ENCODE data around the gene EIPR1.

Gene EIPR1

GRCh38 chr2:3177891-3178577 lies 199.6 kb downstream of the EIPR1 start:
- no peak for DNase-seq (ENCODE audit: low spot score)
- Histone ChIP-seq H3K4me3 (no peak overlapping the region), H3K27ac (no peak overlapping the region)
- TF ChIP-seq, protein P1, sequence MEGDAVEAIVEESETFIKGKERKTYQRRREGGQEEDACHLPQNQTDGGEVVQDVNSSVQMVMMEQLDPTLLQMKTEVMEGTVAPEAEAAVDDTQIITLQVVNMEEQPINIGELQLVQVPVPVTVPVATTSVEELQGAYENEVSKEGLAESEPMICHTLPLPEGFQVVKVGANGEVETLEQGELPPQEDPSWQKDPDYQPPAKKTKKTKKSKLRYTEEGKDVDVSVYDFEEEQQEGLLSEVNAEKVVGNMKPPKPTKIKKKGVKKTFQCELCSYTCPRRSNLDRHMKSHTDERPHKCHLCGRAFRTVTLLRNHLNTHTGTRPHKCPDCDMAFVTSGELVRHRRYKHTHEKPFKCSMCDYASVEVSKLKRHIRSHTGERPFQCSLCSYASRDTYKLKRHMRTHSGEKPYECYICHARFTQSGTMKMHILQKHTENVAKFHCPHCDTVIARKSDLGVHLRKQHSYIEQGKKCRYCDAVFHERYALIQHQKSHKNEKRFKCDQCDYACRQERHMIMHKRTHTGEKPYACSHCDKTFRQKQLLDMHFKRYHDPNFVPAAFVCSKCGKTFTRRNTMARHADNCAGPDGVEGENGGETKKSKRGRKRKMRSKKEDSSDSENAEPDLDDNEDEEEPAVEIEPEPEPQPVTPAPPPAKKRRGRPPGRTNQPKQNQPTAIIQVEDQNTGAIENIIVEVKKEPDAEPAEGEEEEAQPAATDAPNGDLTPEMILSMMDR (IDR thresholded peaks at IDR 0.05): no peak

GRCh38 chr2:3176869-3177255 lies 200.8 kb downstream of the EIPR1 start:
- Histone ChIP-seq H3K4me3 (no peak overlapping the region), H3K27ac (no peak overlapping the region)
- TF ChIP-seq, protein P1 (IDR thresholded peaks at IDR 0.05): no peak
- no peak for DNase-seq (ENCODE audit: low spot score)

- TF ChIP-seq, protein P1 (IDR thresholded peaks at IDR 0.05): no peak
- no peak overlapping the region for H3K4me3 ChIP-seq
- H3K27ac ChIP-seq: no peak overlapping the region
- DNase-seq (ENCODE audit: low spot score): no peak
Observed at GRCh38 chr2:3176071-3176868, 201.3 kb downstream of the EIPR1 start.

DNA sequence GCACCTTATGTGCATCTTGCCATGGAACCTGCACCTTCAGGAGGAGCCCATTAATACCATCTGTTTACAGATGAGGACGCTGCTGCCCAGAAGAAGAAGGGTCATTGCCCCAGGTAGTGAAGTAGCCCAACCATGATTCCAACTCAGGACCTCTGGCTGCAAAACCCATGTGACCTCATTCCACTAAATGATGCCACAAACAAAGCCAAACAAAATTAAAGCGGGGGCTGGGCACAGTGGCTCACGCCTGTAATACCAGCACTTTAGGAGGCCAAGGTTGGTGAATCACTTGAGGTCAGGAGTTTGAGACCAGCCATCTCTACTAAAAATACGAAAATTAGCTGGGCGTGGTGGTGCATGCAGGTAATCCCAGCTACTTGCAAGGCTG lies 202.1 kb downstream of the EIPR1 start:
- Histone ChIP-seq H3K27ac (no peak overlapping the region), H3K4me3 (no peak overlapping the region)
- TF ChIP-seq, protein P1 (IDR thresholded peaks at IDR 0.05): no peak
- DNase-seq (ENCODE audit: low spot score): no peak

GRCh38 chr2:3174626-3175567 lies 202.7 kb downstream of the EIPR1 start:
- no peak overlapping the region for H3K27ac ChIP-seq
- no peak for DNase-seq (ENCODE audit: low spot score)
- H3K4me3 ChIP-seq: no peak overlapping the region
- TF ChIP-seq, protein P1 (IDR thresholded peaks at IDR 0.05): no peak

DNA sequence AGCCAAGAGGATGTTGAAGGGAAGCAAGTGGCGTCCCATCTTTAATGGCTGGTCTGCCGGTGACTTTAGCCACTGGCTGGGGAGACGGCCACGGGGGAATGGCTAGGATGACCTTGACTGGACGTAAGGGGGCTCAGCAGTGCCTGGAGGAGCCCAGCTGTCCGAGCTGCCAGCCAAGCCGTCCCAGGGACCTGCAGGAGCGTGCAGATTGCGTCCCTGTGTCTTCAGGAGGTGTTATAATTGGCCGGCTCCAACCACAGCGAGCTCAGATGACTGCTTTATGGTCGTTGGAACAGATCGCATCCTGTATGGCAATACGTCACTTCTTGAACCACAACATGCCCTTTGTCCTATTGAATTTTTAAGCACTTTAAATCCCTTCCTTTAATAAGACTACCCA lies 204.6 kb downstream of the EIPR1 start:
- DNase-seq (ENCODE audit: low spot score): no peak
- H3K4me3 ChIP-seq: no peak overlapping the region
- TF ChIP-seq, protein P1 (IDR thresholded peaks at IDR 0.05): no peak
- H3K27ac ChIP-seq: no peak overlapping the region
